ENCODE results near the gene ADGRG6.

The ADGRG6 gene

GRCh38 chr6:142322504-142323198 lies 20.8 kb downstream of the ADGRG6 start:
- Histone ChIP-seq H3K4me3 (replicated peaks; ENCODE audit: low read depth, low read length) (no peak overlapping the region), H3K36me3 (ENCODE audit: control insufficient read depth, insufficient read depth, low read length) (no peaks in the 10 kb centered on the region), H3K27me3 (replicated peaks; ENCODE audit: control insufficient read depth, insufficient read depth, low read length) (no peaks in the 10 kb centered on the region)
- DNase-seq (ENCODE audit: extremely low read depth, insufficient read length), result no peak
- TF ChIP-seq CTCF (IDR thresholded peaks at IDR 0.05; ENCODE audit: insufficient read depth, low read length, poor library complexity, severe bottlenecking), result no peak

GRCh38 chr6:142323377-142323776 lies 21.6 kb downstream of the ADGRG6 start:
- no peaks in the 10 kb centered on the region for H3K36me3 ChIP-seq (ENCODE audit: control insufficient read depth, insufficient read depth, low read length)
- H3K27me3 ChIP-seq (replicated peaks; ENCODE audit: control insufficient read depth, insufficient read depth, low read length), result no peaks in the 10 kb centered on the region
- no peak overlapping the region for H3K4me3 ChIP-seq (replicated peaks; ENCODE audit: low read depth, low read length)
- TF ChIP-seq CTCF (IDR thresholded peaks at IDR 0.05; ENCODE audit: insufficient read depth, low read length, poor library complexity, severe bottlenecking), result no peak
- no peak for DNase-seq (ENCODE audit: extremely low read depth, insufficient read length)

- Histone ChIP-seq H3K36me3 (ENCODE audit: control insufficient read depth, insufficient read depth, low read length) (no peaks in the 10 kb centered on the region), H3K27me3 (replicated peaks; ENCODE audit: control insufficient read depth, insufficient read depth, low read length) (no peaks in the 10 kb centered on the region), H3K4me3 (replicated peaks; ENCODE audit: low read depth, low read length) (no peak overlapping the region)
- TF ChIP-seq CTCF (IDR thresholded peaks at IDR 0.05; ENCODE audit: insufficient read depth, low read length, poor library complexity, severe bottlenecking), result no peak
- no peak for DNase-seq (ENCODE audit: extremely low read depth, insufficient read length)
Observed at GRCh38 chr6:142324111-142324510, 22.3 kb downstream of the ADGRG6 start.

GRCh38 chr6:142325111-142325510 lies 23.3 kb downstream of the ADGRG6 start:
- Histone ChIP-seq H3K27me3 (replicated peaks; ENCODE audit: control insufficient read depth, insufficient read depth, low read length) (no peaks in the 10 kb centered on the region), H3K36me3 (ENCODE audit: control insufficient read depth, insufficient read depth, low read length) (no peaks in the 10 kb centered on the region)
- no peak for TF ChIP-seq CTCF (IDR thresholded peaks at IDR 0.05; ENCODE audit: insufficient read depth, low read length, poor library complexity, severe bottlenecking)

GRCh38 chr6:142326540-142326939 lies 24.7 kb downstream of the ADGRG6 start:
- DNase-seq (ENCODE audit: extremely low read depth, insufficient read length), result no peak
- H3K36me3 ChIP-seq (ENCODE audit: control insufficient read depth, insufficient read depth, low read length), result no peaks in the 10 kb centered on the region
- H3K27me3 ChIP-seq (replicated peaks; ENCODE audit: control insufficient read depth, insufficient read depth, low read length), result no peaks in the 10 kb centered on the region
- no peak overlapping the region for H3K4me3 ChIP-seq (replicated peaks; ENCODE audit: low read depth, low read length)
- no peak for TF ChIP-seq CTCF (IDR thresholded peaks at IDR 0.05; ENCODE audit: insufficient read depth, low read length, poor library complexity, severe bottlenecking)

More at GRCh38 chr6:142325111-142325510, 23.3 kb downstream of the ADGRG6 start:
- H3K4me3 ChIP-seq (replicated peaks; ENCODE audit: low read depth, low read length), result no peak overlapping the region
- no peak for DNase-seq (ENCODE audit: extremely low read depth, insufficient read length)

GRCh38 chr6:142328070-142328469 lies 26.3 kb downstream of the ADGRG6 start:
- DNase-seq (ENCODE audit: extremely low read depth, insufficient read length), result no peak
- no peaks in the 10 kb centered on the region for H3K27me3 ChIP-seq (replicated peaks; ENCODE audit: control insufficient read depth, insufficient read depth, low read length)
- H3K4me3 ChIP-seq (replicated peaks; ENCODE audit: low read depth, low read length), result no peak overlapping the region
- no peak for TF ChIP-seq CTCF (IDR thresholded peaks at IDR 0.05; ENCODE audit: insufficient read depth, low read length, poor library complexity, severe bottlenecking)
- H3K36me3 ChIP-seq (ENCODE audit: control insufficient read depth, insufficient read depth, low read length), result no peaks in the 10 kb centered on the region

Measured in GM06990 (cell line).